HepG2 (cell line): ENCODE data around the gene TMEM187. TPM values are rescaled to one million over a fixed set of nuclear protein-coding genes. Genes with fewer than 3 reads are reported as not detected.
A peak's percentile ranks its signal among the peaks of the same experiment; 100 is the strongest.

Source experiments
- AGO2 ChIP-seq: fragments of 200-400 bp; formaldehyde crosslinking; optimal IDR thresholded peaks from 2 replicates; pipeline ENCODE3; 2017; ENCODE audit warnings: mild to moderate bottlenecking, low read depth, low read length, moderate library complexity
- HNRNPL ChIP-seq: fragments of 200-400 bp; formaldehyde crosslinking; IDR thresholded peaks from 2 replicates; pipeline ENCODE4 v1.6.1; 2017; ENCODE audit warnings: mild to moderate bottlenecking, low read depth, low read length
- JUNB ChIP-seq: sonication (generic); formaldehyde crosslinking; IDR thresholded peaks from 2 replicates; pipeline ENCODE4 v1.8.0; 2022; ENCODE audit warnings: missing genetic modification reagents, mild to moderate bottlenecking, borderline replicate concordance
- PLRG1 ChIP-seq: fragments of 450-650 bp; conservative IDR thresholded peaks from 2 replicates; pipeline ENCODE4 v1.6.1; 2016
- RXRB ChIP-seq: IDR thresholded peaks from 2 replicates; pipeline ENCODE4 v1.6.1; 2016; ENCODE audit warnings: borderline replicate concordance, missing genetic modification reagents, missing compliant biosample characterization
- SMAD1 ChIP-seq: sonication (generic); formaldehyde crosslinking; IDR thresholded peaks from 2 replicates; pipeline ENCODE4 v1.4.0; 2020; ENCODE audit warnings: missing genetic modification reagents, low read depth, mild to moderate bottlenecking, borderline replicate concordance
- SRY ChIP-seq: sonication (generic); formaldehyde crosslinking; IDR thresholded peaks from 2 replicates; pipeline ENCODE4 v1.8.0; 2022; ENCODE audit warnings: mild to moderate bottlenecking, missing genetic modification reagents
- SUZ12 ChIP-seq: fragments of 150-350 bp; IDR thresholded peaks from 2 replicates; pipeline ENCODE4 v1.6.1; 2014; ENCODE audit warnings: low read depth, low read length
- TBX2 ChIP-seq: sonication (generic); formaldehyde crosslinking; IDR thresholded peaks from 2 replicates; pipeline ENCODE4 v1.5.0; 2020; ENCODE audit warnings: missing genetic modification reagents, mild to moderate bottlenecking, borderline replicate concordance
- XBP1 ChIP-seq: sonication (generic); formaldehyde crosslinking; IDR thresholded peaks from 2 replicates; pipeline ENCODE4 v1.5.0; 2020; ENCODE audit warnings: missing genetic modification reagents
- ZBTB7B ChIP-seq: sonication (generic); formaldehyde crosslinking; IDR thresholded peaks from 2 replicates; pipeline ENCODE4 v1.4.0; 2020; ENCODE audit warnings: missing genetic modification reagents
- ZKSCAN1 ChIP-seq: fragments of 150-350 bp; IDR thresholded peaks from 2 replicates; pipeline ENCODE4 v1.6.1; 2014; ENCODE audit warnings: low read length
- ZNF234 ChIP-seq: sonication (generic); formaldehyde crosslinking; conservative IDR thresholded peaks from 2 replicates; pipeline ENCODE4 v1.5.1; 2020; ENCODE audit warnings: mild to moderate bottlenecking, missing genetic modification reagents
- ZNF30 ChIP-seq: sonication (generic); formaldehyde crosslinking; IDR thresholded peaks from 2 replicates; pipeline ENCODE4 v1.5.0; 2020; ENCODE audit warnings: mild to moderate bottlenecking, missing genetic modification reagents
- ZNF709 ChIP-seq: sonication (generic); formaldehyde crosslinking; IDR thresholded peaks from 2 replicates; pipeline ENCODE4 v1.5.0; 2020; ENCODE audit warnings: mild to moderate bottlenecking, missing genetic modification reagents
- ZNF777 ChIP-seq: sonication (generic); formaldehyde crosslinking; IDR thresholded peaks from 2 replicates; pipeline ENCODE4 v1.4.0; 2020; ENCODE audit warnings: missing genetic modification reagents
- ZNF780A ChIP-seq: sonication (generic); formaldehyde crosslinking; IDR thresholded peaks from 2 replicates; pipeline ENCODE4 v1.8.0; 2022; ENCODE audit warnings: mild to moderate bottlenecking, missing genetic modification reagents, moderate library complexity
- polyA plus RNA-seq, 8 experiments: library from polyadenylated mRNA; depleted of rRNA in 3 of 8; stranded (reverse) in 7 of 8; unstranded in 1 of 8; fragments of >200 nt; fragmentation: Illumina TruSeq in 4 of 8; extraction: Trizol in 4 of 8; gene quantifications; 2 replicates each; pipeline versions ENCODE4 v1.2.1 to v1.2.3, GENCODE V29; 2011 to 2016; ENCODE audit warnings: low read depth in 4 of 8, missing spikeins in 1 of 8, mixed read lengths in 1 of 8; ENCODE audit not compliant: insufficient read depth in 1 of 8
- total RNA-seq, 5 experiments: library from RNA; depleted of rRNA; stranded (reverse); fragments of >200 nt; fragmentation: Illumina TruSeq; extraction: Trizol; gene quantifications; 2 replicates each; pipeline ENCODE4 v1.2.3, GENCODE V29; 2016; ENCODE audit warnings: low read depth in 1 of 5
- TF ChIP-seq, protein P1 (sequence below): sonication (generic); formaldehyde crosslinking; IDR thresholded peaks from 2 replicates; pipeline ENCODE4 v1.9.0; 2022; ENCODE audit warnings: low read depth, missing genetic modification reagents

Gene TMEM187
- total and polyA plus RNA-seq, 2 of the 13 experiments (the other 11 are each of a cell fraction or from before 2014, with no cell fraction given), result 2.2 to 6.2 TPM

DNA sequence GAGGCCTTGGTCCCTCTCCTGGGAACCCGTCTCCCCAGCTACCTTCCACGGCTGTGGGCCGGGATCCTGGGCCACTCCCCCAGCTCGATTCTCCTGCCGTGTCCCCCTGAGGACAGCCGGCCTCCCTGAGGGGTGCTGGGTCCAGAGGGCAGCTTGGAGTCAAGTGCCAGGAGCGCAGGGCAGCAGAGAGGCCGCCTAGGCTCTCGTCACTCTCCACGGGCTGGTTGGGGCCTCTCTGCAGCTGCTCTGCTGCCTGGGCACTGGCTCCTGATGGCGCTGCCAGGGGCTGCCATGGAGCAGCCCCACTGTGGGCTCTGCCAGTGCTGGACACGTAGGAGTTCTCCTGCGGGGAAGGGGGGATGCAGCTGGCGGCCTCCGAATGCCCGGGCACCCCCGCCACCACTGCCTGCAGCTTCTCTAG is 40.5 kb downstream of the TMEM187 start (continued):
- TF ChIP-seq TBX2 (CRISPR knock-in tag) (no peak), RXRB (no peak; the same call in 1 of the 2 replicates), ZKSCAN1 (no peak), ZNF234 (CRISPR knock-in tag) (no peak), ZBTB7B (no peak), SRY (CRISPR knock-in tag) (no peak), HNRNPL (peak; percentile 95), ZNF780A (CRISPR knock-in tag) (no peak), ZNF777 (CRISPR knock-in tag) (no peak), SMAD1 (CRISPR knock-in tag) (no peak), ZNF30 (CRISPR knock-in tag) (no peak), ZNF709 (CRISPR knock-in tag) (no peak), XBP1 (CRISPR knock-in tag) (no peak), PLRG1 (no peak), AGO2 (peak; percentile 20), JUNB (CRISPR knock-in tag) (no peak), SUZ12 (no peak)
- TF ChIP-seq, protein P1, sequence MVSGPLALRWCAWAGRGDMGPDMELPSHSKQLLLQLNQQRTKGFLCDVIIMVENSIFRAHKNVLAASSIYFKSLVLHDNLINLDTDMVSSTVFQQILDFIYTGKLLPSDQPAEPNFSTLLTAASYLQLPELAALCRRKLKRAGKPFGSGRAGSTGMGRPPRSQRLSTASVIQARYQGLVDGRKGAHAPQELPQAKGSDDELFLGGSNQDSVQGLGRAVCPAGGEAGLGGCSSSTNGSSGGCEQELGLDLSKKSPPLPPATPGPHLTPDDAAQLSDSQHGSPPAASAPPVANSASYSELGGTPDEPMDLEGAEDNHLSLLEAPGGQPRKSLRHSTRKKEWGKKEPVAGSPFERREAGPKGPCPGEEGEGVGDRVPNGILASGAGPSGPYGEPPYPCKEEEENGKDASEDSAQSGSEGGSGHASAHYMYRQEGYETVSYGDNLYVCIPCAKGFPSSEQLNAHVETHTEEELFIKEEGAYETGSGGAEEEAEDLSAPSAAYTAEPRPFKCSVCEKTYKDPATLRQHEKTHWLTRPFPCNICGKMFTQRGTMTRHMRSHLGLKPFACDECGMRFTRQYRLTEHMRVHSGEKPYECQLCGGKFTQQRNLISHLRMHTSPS (CRISPR knock-in tag), result peak; percentile 63; the same call in 1 of the 2 replicates
